Mesenchymal stem cell (in vitro differentiated cells and primary cell): Measurements from ENCODE around the gene CABCOCO1.

Source experiments
- DNase-seq: peaks from one replicate; pipeline ENCODE4 v3.0.0-alpha.2; 2013
- H2AFZ ChIP-seq: one replicate; pipeline ENCODE4 v1.6.1; 2013; ENCODE audit warnings: low read depth, mild to moderate bottlenecking, control low read depth, inconsistent platforms, low read length, moderate library complexity
- H2AK5ac ChIP-seq: 2 replicates; pipeline ENCODE4 v1.6.1; 2013; ENCODE audit warnings: low read length, moderate library complexity, mild to moderate bottlenecking, inconsistent platforms; ENCODE audit not compliant: severe bottlenecking
- H2BK120ac ChIP-seq: one replicate; pipeline ENCODE4 v1.6.1; 2013; ENCODE audit warnings: low read depth, mild to moderate bottlenecking, inconsistent platforms, low read length, moderate library complexity
- H2BK12ac ChIP-seq, 2 experiments: one replicate each; pipeline ENCODE4 v1.6.1; 2013; ENCODE audit warnings: inconsistent platforms in 2 of 2, low read length in 2 of 2, mild to moderate bottlenecking in 2 of 2, moderate library complexity in 2 of 2, control low read depth in 1 of 2
- H2BK15ac ChIP-seq: one replicate; pipeline ENCODE4 v1.6.1; 2013; ENCODE audit warnings: mild to moderate bottlenecking, low read depth, inconsistent platforms; ENCODE audit not compliant: poor library complexity, severe bottlenecking
- H2BK5ac ChIP-seq: 2 replicates; pipeline ENCODE4 v1.6.1; 2013; ENCODE audit warnings: low read depth, mild to moderate bottlenecking, low read length, control low read depth, inconsistent platforms; ENCODE audit not compliant: poor library complexity, severe bottlenecking
- H3K14ac ChIP-seq, 2 experiments: one replicate each; pipeline ENCODE4 v1.6.1; 2013; ENCODE audit warnings: inconsistent platforms in 2 of 2, low read length in 2 of 2, control low read depth in 1 of 2, mild to moderate bottlenecking in 1 of 2, moderate library complexity in 1 of 2
- H3K18ac ChIP-seq, 2 experiments: one replicate each; pipeline ENCODE4 v1.6.1; 2013; ENCODE audit warnings: inconsistent platforms in 2 of 2, low read length in 2 of 2, control low read depth in 1 of 2, low read depth in 1 of 2, mild to moderate bottlenecking in 1 of 2
- H3K23ac ChIP-seq, 2 experiments: one replicate each; pipeline ENCODE4 v1.6.1; 2013; ENCODE audit warnings: inconsistent platforms in 2 of 2, low read length in 2 of 2, mild to moderate bottlenecking in 2 of 2, moderate library complexity in 2 of 2, control low read depth in 1 of 2
- H3K27ac ChIP-seq: 2 replicates; pipeline ENCODE4 v1.5.1; 2013; ENCODE audit warnings: mild to moderate bottlenecking, moderate library complexity, low read length, control low read depth, inconsistent platforms; ENCODE audit not compliant: poor library complexity, severe bottlenecking
- H3K27me3 ChIP-seq, 2 experiments: 2 replicates each; pipeline versions ENCODE4 v1.6.1 to v1.7.0; 2013; ENCODE audit warnings: low read length in 2 of 2, mild to moderate bottlenecking in 2 of 2, moderate library complexity in 2 of 2, control low read depth in 1 of 2, inconsistent platforms in 1 of 2; ENCODE audit not compliant: control insufficient read depth in 1 of 2, insufficient read depth in 1 of 2
- H3K36me3 ChIP-seq, 2 experiments: 2 replicates each; pipeline versions ENCODE4 v1.6.1 to v1.7.0; 2013; ENCODE audit warnings: low read length in 2 of 2, control low read depth in 1 of 2, inconsistent platforms in 1 of 2, low read depth in 1 of 2, mild to moderate bottlenecking in 1 of 2; ENCODE audit not compliant: insufficient read depth in 2 of 2, control insufficient read depth in 1 of 2
- H3K4ac ChIP-seq, 2 experiments: one replicate each; pipeline ENCODE4 v1.6.1; 2013; ENCODE audit warnings: inconsistent platforms in 2 of 2, low read length in 2 of 2, mild to moderate bottlenecking in 2 of 2, moderate library complexity in 2 of 2, control low read depth in 1 of 2, low read depth in 1 of 2
- H3K4me1 ChIP-seq: 2 replicates; pipeline ENCODE4 v1.6.1; 2013; ENCODE audit warnings: low read depth, low read length, control low read depth; ENCODE audit not compliant: control insufficient read depth, insufficient read depth
- H3K4me2 ChIP-seq: 2 replicates; pipeline ENCODE4 v1.6.1; 2013; ENCODE audit warnings: low read length, mild to moderate bottlenecking, inconsistent platforms; ENCODE audit not compliant: poor library complexity, severe bottlenecking
- H3K4me3 ChIP-seq, 2 experiments: 2 replicates each; pipeline versions ENCODE4 v1.5.1 to v1.7.0; 2013; ENCODE audit warnings: low read length in 2 of 2, mild to moderate bottlenecking in 2 of 2, control low read depth in 1 of 2, low read depth in 1 of 2; ENCODE audit not compliant: insufficient read depth in 1 of 2
- H3K79me1 ChIP-seq: replicated peaks from 2 replicates; pipeline ENCODE4 v1.6.1; 2013; ENCODE audit warnings: mild to moderate bottlenecking, control low read depth, low read length, inconsistent platforms; ENCODE audit not compliant: poor library complexity, severe bottlenecking
- H3K9ac ChIP-seq: 2 replicates; pipeline ENCODE4 v1.7.0; 2013; ENCODE audit warnings: mild to moderate bottlenecking, low read length, moderate library complexity
- H3K9me3 ChIP-seq: 2 replicates; pipeline ENCODE4 v1.7.0; 2013; ENCODE audit warnings: mild to moderate bottlenecking, low read length; ENCODE audit not compliant: control insufficient read depth
- H4K8ac ChIP-seq: one replicate; pipeline ENCODE4 v1.6.1; 2013; ENCODE audit warnings: inconsistent platforms, mild to moderate bottlenecking, low read length, moderate library complexity
- H4K91ac ChIP-seq: one replicate; pipeline ENCODE4 v1.6.1; 2013; ENCODE audit warnings: mild to moderate bottlenecking, low read length, inconsistent platforms
- WGBS: methylation state at CpG from one replicate; pipeline ENCODE4 v1.1.7; 2013; ENCODE audit warnings: mixed read lengths; 5-methylcytosine and 5-hydroxymethylcytosine counted together

CABCOCO1 gene

DNA sequence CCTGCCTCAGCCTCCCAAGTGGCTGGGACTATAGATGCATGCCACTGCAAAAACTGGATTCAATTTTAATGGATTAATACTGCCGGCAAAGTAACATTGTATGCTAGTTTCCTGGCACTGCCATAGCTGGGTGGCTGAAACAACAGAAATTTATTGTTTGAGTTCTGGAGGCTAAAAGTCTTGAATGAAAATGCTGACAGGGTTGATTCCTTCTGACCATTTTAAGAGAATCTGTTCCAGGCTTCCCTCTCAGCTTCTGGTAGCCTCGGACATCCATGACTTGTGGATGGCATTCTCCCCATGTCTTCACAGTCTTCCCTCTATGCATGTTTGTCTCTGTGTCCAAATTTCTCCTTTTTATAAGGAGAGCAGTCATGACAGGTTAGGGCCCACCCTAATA is 151.4 kb downstream of the CABCOCO1 start:
- no peak overlapping the region for H3K4me2 ChIP-seq
- 98% methylated on average over 2 of the region's 2 CpGs for WGBS
- no peak overlapping the region for H3K4ac ChIP-seq
- no peak overlapping the region for H2BK120ac ChIP-seq
- no peak overlapping the region for H3K27ac ChIP-seq
- no peak overlapping the region for H2BK5ac ChIP-seq
- H3K36me3 ChIP-seq, result no peaks in the 10 kb centered on the region
- no peak overlapping the region for H2BK15ac ChIP-seq
- H2AFZ ChIP-seq, result no peak overlapping the region
- no peak overlapping the region for H4K91ac ChIP-seq
- H3K79me1 ChIP-seq, result no peaks in the 10 kb centered on the region
- DNase-seq, result no peak
- no peak overlapping the region for H2AK5ac ChIP-seq
- no peak overlapping the region for H3K18ac ChIP-seq
- no peak overlapping the region for H3K14ac ChIP-seq
- H3K9ac ChIP-seq, result no peak overlapping the region
- no peak overlapping the region for H3K4me3 ChIP-seq
- no peaks in the 10 kb centered on the region for H3K4me1 ChIP-seq
- H2BK12ac ChIP-seq, result no peak overlapping the region
- H3K23ac ChIP-seq, result no peak overlapping the region
- H3K27me3 ChIP-seq, result no peaks in the 10 kb centered on the region
- no peak overlapping the region for H4K8ac ChIP-seq
- no peaks in the 10 kb centered on the region for H3K9me3 ChIP-seq

DNA sequence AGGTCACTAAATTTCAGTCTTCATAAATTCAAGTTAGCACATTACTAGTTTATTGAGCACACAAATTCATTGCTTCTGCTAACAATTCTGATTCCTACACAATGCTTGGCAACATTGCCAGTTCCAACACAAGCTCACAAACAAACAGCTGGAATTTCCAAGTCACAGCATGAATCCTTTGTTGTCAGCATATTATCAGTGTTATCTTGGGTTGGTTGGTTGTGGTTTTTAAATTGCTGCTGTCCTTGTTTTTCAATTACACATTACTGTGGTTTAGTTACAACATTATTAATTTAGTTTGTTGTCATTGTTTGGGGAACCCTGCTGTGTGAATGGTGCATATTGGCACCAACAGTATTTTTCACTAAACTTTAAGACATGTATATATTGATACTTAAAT is 152.8 kb downstream of the CABCOCO1 start:
- Histone ChIP-seq H3K27ac (no peak overlapping the region), H3K9ac (no peak overlapping the region), H2BK15ac (no peak overlapping the region), H3K36me3 (no peaks in the 10 kb centered on the region), H3K4me1 (no peaks in the 10 kb centered on the region), H3K27me3 (no peaks in the 10 kb centered on the region), H2AK5ac (no peak overlapping the region), H3K79me1 (no peaks in the 10 kb centered on the region), H3K4me3 (no peak overlapping the region), H3K4me2 (no peak overlapping the region), H2BK5ac (no peak overlapping the region), H3K18ac (no peak overlapping the region), H4K91ac (no peak overlapping the region), H3K23ac (no peak overlapping the region), H2AFZ (no peak overlapping the region), H2BK12ac (no peak overlapping the region), H3K9me3 (no peaks in the 10 kb centered on the region), H3K14ac (no peak overlapping the region), H3K4ac (no peak overlapping the region), H4K8ac (no peak overlapping the region), H2BK120ac (no peak overlapping the region)
- peak; percentile 62 for DNase-seq
